ENCODE results near the gene PRELID3B. TPM values are rescaled to one million over a fixed set of nuclear protein-coding genes. Genes with fewer than 3 reads are reported as not detected.
A peak's percentile ranks its signal among the peaks of the same experiment; 100 is the strongest.

The PRELID3B gene
- total RNA-seq, 1 donor from 2014 or later = 45.2 TPM

- DNase-seq (ENCODE audit: low spot score in 2 of 2, unreplicated experiment in 2 of 2) = no peak
- H3K4me1 Mint-ChIP-seq = peaks cover 35% of the 10 kb centered on the region
- no peaks in the 10 kb centered on the region for H3K9me3 Mint-ChIP-seq
- peak overlapping the region; percentile 96 for H3K4me3 Mint-ChIP-seq
- peak overlapping the region; percentile 96 for H3K27ac Mint-ChIP-seq
- H3K36me3 Mint-ChIP-seq = peaks cover 31% of the 10 kb centered on the region
- no peak for TF ChIP-seq CTCF (IDR thresholded peaks at IDR 0.05; ENCODE audit: unreplicated experiment)
- no peaks in the 10 kb centered on the region for H3K27me3 Mint-ChIP-seq (ENCODE audit: low read depth)
Measured at GRCh38 chr20:59031564-59032022, 11.0 kb downstream of the PRELID3B start.

- peak overlapping the region; percentile 96 for H3K4me3 Mint-ChIP-seq
- H3K36me3 Mint-ChIP-seq = peaks cover 32% of the 10 kb centered on the region
- peaks cover 35% of the 10 kb centered on the region for H3K4me1 Mint-ChIP-seq
- peak overlapping the region; percentile 56 for H3K27ac Mint-ChIP-seq
- TF ChIP-seq CTCF (IDR thresholded peaks at IDR 0.05; ENCODE audit: unreplicated experiment) = no peak
- DNase-seq (ENCODE audit: low spot score in 2 of 2, unreplicated experiment in 2 of 2) = no peak
- H3K27me3 Mint-ChIP-seq (ENCODE audit: low read depth) = no peaks in the 10 kb centered on the region
- H3K9me3 Mint-ChIP-seq = no peaks in the 10 kb centered on the region
Measured at GRCh38 chr20:59030911-59031563, 11.5 kb downstream of the PRELID3B start.

GRCh38 chr20:59028812-59029211, 13.8 kb downstream of the PRELID3B start:
- peaks cover 35% of the 10 kb centered on the region for H3K4me1 Mint-ChIP-seq
- TF ChIP-seq CTCF (IDR thresholded peaks at IDR 0.05; ENCODE audit: unreplicated experiment) = no peak
- no peaks in the 10 kb centered on the region for H3K27me3 Mint-ChIP-seq (ENCODE audit: low read depth)
- no peak for DNase-seq (ENCODE audit: low spot score in 2 of 2, unreplicated experiment in 2 of 2)
- H3K9me3 Mint-ChIP-seq = no peaks in the 10 kb centered on the region
- H3K36me3 Mint-ChIP-seq = peaks cover 36% of the 10 kb centered on the region
- peak overlapping the region; percentile 47 for H3K27ac Mint-ChIP-seq
- peak overlapping the region; percentile 11 for H3K4me3 Mint-ChIP-seq

- Mint-ChIP-seq H3K36me3 (peaks cover 38% of the 10 kb centered on the region), H3K4me3 (no peak overlapping the region), H3K9me3 (no peaks in the 10 kb centered on the region), H3K27ac (no peak overlapping the region), H3K27me3 (ENCODE audit: low read depth) (no peaks in the 10 kb centered on the region), H3K4me1 (peaks cover 34% of the 10 kb centered on the region)
- DNase-seq (ENCODE audit: low spot score in 2 of 2, unreplicated experiment in 2 of 2) = no peak
- no peak for TF ChIP-seq CTCF (IDR thresholded peaks at IDR 0.05; ENCODE audit: unreplicated experiment)
Measured at GRCh38 chr20:59027741-59028320, 14.8 kb downstream of the PRELID3B start.

GRCh38 chr20:59026904-59027740, 15.5 kb downstream of the PRELID3B start:
- Mint-ChIP-seq H3K36me3 (peaks cover 44% of the 10 kb centered on the region), H3K4me1 (peaks cover 31% of the 10 kb centered on the region), H3K27me3 (ENCODE audit: low read depth) (no peaks in the 10 kb centered on the region), H3K4me3 (no peak overlapping the region), H3K27ac (no peak overlapping the region), H3K9me3 (no peaks in the 10 kb centered on the region)
- no peak for DNase-seq (ENCODE audit: low spot score in 2 of 2, unreplicated experiment in 2 of 2)
- no peak for TF ChIP-seq CTCF (IDR thresholded peaks at IDR 0.05; ENCODE audit: unreplicated experiment)
